WTC11 (cell line): Measurements from ENCODE around the gene STXBP5. TPM values are rescaled to one million over a fixed set of nuclear protein-coding genes. Genes with fewer than 3 reads are reported as not detected.

Experiments used
- ATAC-seq: fragments of 200-7000 bp; cut with Tn5 transposase; 2 replicates; pipeline ENCODE4 v1.10.0; 2021; ENCODE audit warnings: mild to moderate bottlenecking, moderate library complexity
- CTCF ChIA-PET: fragments of 300-600 bp; sonication (Branson Sonifier 250); formaldehyde crosslinking; loops from one replicate; lab custom pipeline; 2021; ENCODE audit warnings: antibody characterized with exemption; lab: Charles Lee
- POLR2A ChIA-PET: fragments of 350-600 bp; sonication (Branson Sonifier 250); formaldehyde crosslinking; loops from one replicate; lab custom pipeline; 2021; ENCODE audit warnings: antibody characterized with exemption; lab: Charles Lee
- DNase-seq: peaks from one replicate; pipeline ENCODE4 v3.0.0; 2021; ENCODE audit warnings: low spot score
- H3K27ac Mint-ChIP-seq: 2 replicates; pipeline ENCODE4 v1.8.0; 2021; ENCODE audit warnings: mixed read lengths
- H3K27me3 Mint-ChIP-seq: 2 replicates; pipeline ENCODE4 v1.8.0; 2021; ENCODE audit warnings: low read depth, mild to moderate bottlenecking, moderate library complexity, mixed read lengths
- H3K36me3 Mint-ChIP-seq: 2 replicates; pipeline ENCODE4 v1.8.0; 2021; ENCODE audit warnings: mixed read lengths
- H3K4me1 Mint-ChIP-seq: 2 replicates; pipeline ENCODE4 v1.8.0; 2022; ENCODE audit warnings: mixed read lengths
- H3K4me3 Mint-ChIP-seq: 2 replicates; pipeline ENCODE4 v1.8.0; 2021; ENCODE audit warnings: mild to moderate bottlenecking, moderate library complexity, mixed read lengths
- H3K9me3 Mint-ChIP-seq: 2 replicates; pipeline ENCODE4 v1.8.0; 2021; ENCODE audit warnings: mixed read lengths
- AFF4 ChIP-seq: sonication (generic); formaldehyde crosslinking; IDR thresholded peaks from 2 replicates; pipeline ENCODE4 v1.8.1; 2023; ENCODE audit warnings: mild to moderate bottlenecking, missing genetic modification reagents, borderline replicate concordance
- ARID4B ChIP-seq: sonication (generic); formaldehyde crosslinking; IDR thresholded peaks from 2 replicates; pipeline ENCODE4 v1.8.0; 2023; ENCODE audit warnings: missing genetic modification reagents, mild to moderate bottlenecking, borderline replicate concordance
- CREM ChIP-seq: sonication (generic); formaldehyde crosslinking; IDR thresholded peaks from 2 replicates; pipeline ENCODE4 v1.8.1; 2022; ENCODE audit warnings: mild to moderate bottlenecking, missing genetic modification reagents, moderate library complexity
- ETV6 ChIP-seq: sonication (generic); formaldehyde crosslinking; IDR thresholded peaks from 2 replicates; pipeline ENCODE4 v1.8.1; 2022; ENCODE audit warnings: mild to moderate bottlenecking, missing genetic modification reagents
- FOXJ3 ChIP-seq: sonication (generic); formaldehyde crosslinking; IDR thresholded peaks from 2 replicates; pipeline ENCODE4 v1.9.0; 2021; ENCODE audit warnings: missing genetic modification reagents, mild to moderate bottlenecking, borderline replicate concordance
- HMGXB4 ChIP-seq: sonication (generic); formaldehyde crosslinking; IDR thresholded peaks from 2 replicates; pipeline ENCODE4 v1.8.1; 2023; ENCODE audit warnings: mild to moderate bottlenecking, moderate library complexity, missing genetic modification reagents
- JAZF1 ChIP-seq: fragments of 250-450 bp; sonication (Bioruptor Pico); IDR thresholded peaks from 2 replicates; pipeline ENCODE4 v1.9.0; 2021; ENCODE audit warnings: moderate library complexity, mild to moderate bottlenecking, inconsistent platforms
- KAT7 ChIP-seq: sonication (generic); formaldehyde crosslinking; IDR thresholded peaks from 2 replicates; pipeline ENCODE4 v1.8.1; 2023; ENCODE audit warnings: missing genetic modification reagents, mild to moderate bottlenecking, borderline replicate concordance
- MLX ChIP-seq: sonication (generic); formaldehyde crosslinking; IDR thresholded peaks from 2 replicates; pipeline ENCODE4 v1.8.1; 2023; ENCODE audit warnings: mild to moderate bottlenecking, missing genetic modification reagents, moderate library complexity
- MXD4 ChIP-seq: fragments of 250-450 bp; sonication (Bioruptor Pico); IDR thresholded peaks from 2 replicates; pipeline ENCODE4 v1.8.0; 2021; ENCODE audit warnings: mild to moderate bottlenecking, moderate library complexity, borderline replicate concordance
- NFATC4 ChIP-seq: fragments of 250-450 bp; sonication (Bioruptor Pico); IDR thresholded peaks from 2 replicates; pipeline ENCODE4 v1.9.0; 2021; ENCODE audit warnings: mild to moderate bottlenecking
- NFYB ChIP-seq: sonication (generic); formaldehyde crosslinking; conservative IDR thresholded peaks from 2 replicates; pipeline ENCODE4 v1.8.0; 2022; ENCODE audit warnings: low read depth, missing genetic modification reagents
- OVOL2 ChIP-seq: fragments of 250-450 bp; sonication (Bioruptor Pico); IDR thresholded peaks from 2 replicates; pipeline ENCODE4 v1.9.0; 2021; ENCODE audit warnings: mild to moderate bottlenecking, borderline replicate concordance
- SOX15 ChIP-seq: fragments of 250-450 bp; sonication (Bioruptor Pico); IDR thresholded peaks from 2 replicates; pipeline ENCODE4 v1.9.0; 2021; ENCODE audit warnings: mild to moderate bottlenecking
- ZNF219 ChIP-seq: sonication (generic); formaldehyde crosslinking; IDR thresholded peaks from 2 replicates; pipeline ENCODE4 v1.8.0; 2023; ENCODE audit warnings: missing genetic modification reagents, mild to moderate bottlenecking, borderline replicate concordance
- ZNF281 ChIP-seq: sonication (generic); formaldehyde crosslinking; IDR thresholded peaks from 2 replicates; pipeline ENCODE4 v1.8.0; 2023; ENCODE audit warnings: mild to moderate bottlenecking, missing genetic modification reagents
- total RNA-seq: library from RNA; stranded (reverse); gene quantifications from 3 replicates; pipeline ENCODE4 v1.2.3, GENCODE V29; 2021

The STXBP5 gene
- total RNA-seq, 1 experiment from 2014 or later: 13.2 TPM

GRCh38 chr6:147267658-147268057 is 63.4 kb downstream of the STXBP5 start (continued):
- TF ChIP-seq ARID4B (no peak), ZNF281 (CRISPR knock-in tag) (no peak), ZNF219 (CRISPR knock-in tag) (no peak), NFATC4 (CRISPR knock-in tag) (no peak), CREM (CRISPR knock-in tag) (no peak), KAT7 (CRISPR knock-in tag) (no peak)
- TF ChIP-seq, all 79 proteins: peak for 0

GRCh38 chr6:147268254-147268653 is 64.0 kb downstream of the STXBP5 start:
- DNase-seq (no peak), ATAC-seq (no peak)
- Mint-ChIP-seq H3K9me3 (no peaks in the 10 kb centered on the region), H3K27ac (no peak overlapping the region), H3K4me1 (no peaks in the 10 kb centered on the region), H3K27me3 (no peaks in the 10 kb centered on the region), H3K36me3 (peaks cover 9% of the 10 kb centered on the region), H3K4me3 (no peak overlapping the region)
- POLR2A ChIA-PET: no interaction called here
- CTCF ChIA-PET: no interaction called here
- TF ChIP-seq AFF4 (no peak), FOXJ3 (CRISPR knock-in tag) (no peak), JAZF1 (CRISPR knock-in tag) (no peak), ETV6 (CRISPR knock-in tag) (no peak), NFYB (CRISPR knock-in tag) (no peak), OVOL2 (CRISPR knock-in tag) (no peak), MXD4 (no peak), HMGXB4 (CRISPR knock-in tag) (no peak), ARID4B (no peak), MLX (CRISPR knock-in tag) (no peak), SOX15 (no peak)
